Forelimb muscle (tissue), 1 donor: ENCODE data around the gene FRMD1. TPM values are rescaled to one million over a fixed set of nuclear protein-coding genes. Genes with fewer than 3 reads are reported as not detected.

Experiments used
- DNase-seq: peaks from one replicate; pipeline ENCODE4 v3.0.0-alpha.2; 2013; ENCODE audit warnings: low read depth
- polyA plus RNA-seq: library from polyadenylated mRNA; unstranded; fragments of 120-200 nt; gene quantifications from one replicate; pipeline ENCODE4 v1.2.1, GENCODE V29; 2013; ENCODE audit not compliant: insufficient read length

FRMD1 gene
- polyA plus RNA-seq, 1 donor = 0.24 TPM

GRCh38 chr6:168027521-168027920 lies 51.5 kb downstream of the FRMD1 start:
- no peak for DNase-seq

- DNase-seq = no peak
Measured at GRCh38 chr6:168026925-168027324, 52.1 kb downstream of the FRMD1 start.

DNA sequence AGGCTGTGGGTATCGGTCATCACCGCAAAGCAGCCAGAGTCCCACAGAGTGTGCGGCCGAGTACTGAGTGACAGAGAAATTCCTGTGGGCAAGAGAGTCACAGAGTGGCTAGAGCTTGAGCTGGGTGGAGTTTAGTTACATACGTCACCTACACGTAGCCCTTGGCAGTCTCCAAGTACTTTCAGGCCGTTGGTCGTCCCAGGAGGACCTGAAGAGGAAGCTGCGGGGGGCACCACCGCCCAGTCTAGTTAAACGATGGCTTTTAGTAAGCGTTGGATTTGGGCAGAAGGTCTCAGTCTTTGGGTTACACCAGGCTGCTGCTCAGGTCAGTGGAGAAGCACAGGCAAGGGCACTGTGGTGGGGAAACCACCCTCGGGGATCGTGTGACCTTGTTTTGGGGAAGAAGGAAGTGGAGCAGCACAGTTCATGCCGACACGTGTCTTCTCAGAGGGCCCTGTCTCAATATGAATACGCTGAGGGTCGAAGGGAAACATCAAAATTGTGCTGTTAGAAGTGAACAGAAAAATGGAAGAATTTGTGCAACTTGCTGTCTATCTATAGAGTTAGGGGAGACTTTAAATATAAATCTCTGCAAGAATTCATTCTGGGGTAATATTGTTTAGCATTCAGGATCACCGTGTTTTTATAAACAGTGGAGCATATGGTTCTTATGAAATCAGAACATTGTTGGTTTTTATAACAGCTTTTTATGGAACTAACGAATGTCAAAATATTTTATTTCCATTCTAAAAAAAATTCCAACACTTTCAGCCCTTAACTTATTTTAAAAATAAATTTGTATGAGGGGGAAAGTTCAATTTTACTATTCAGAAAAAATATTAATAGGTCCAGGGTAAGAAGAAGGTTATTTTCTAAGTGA lies 52.9 kb downstream of the FRMD1 start:
- no peak for DNase-seq

DNA sequence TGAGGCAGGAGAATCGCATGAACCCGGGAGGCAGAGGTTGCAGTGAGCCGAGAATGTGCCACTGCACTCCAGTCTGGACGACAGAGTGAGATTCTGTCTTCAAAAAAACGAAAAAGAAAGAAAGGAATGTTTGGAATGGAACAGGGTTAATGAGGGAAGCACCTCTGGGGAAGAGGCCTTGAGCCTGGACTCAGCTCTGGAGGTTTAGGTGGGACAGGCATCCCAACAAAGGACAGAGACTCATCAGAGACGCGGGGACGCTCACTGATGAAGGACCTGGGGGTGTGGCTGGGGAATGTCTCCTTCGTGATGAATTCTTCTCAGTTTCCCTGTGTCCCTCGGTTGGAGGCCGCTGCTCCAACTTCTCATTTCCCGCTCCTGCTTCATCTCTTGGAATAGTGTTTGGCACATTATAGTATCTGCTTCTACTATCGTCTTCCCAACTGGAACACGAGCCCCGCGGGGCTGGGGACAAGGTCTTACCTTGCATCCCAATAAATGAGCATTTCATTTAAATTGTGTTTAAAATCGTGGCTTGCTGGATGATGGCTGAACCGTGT lies 54.0 kb downstream of the FRMD1 start:
- no peak for DNase-seq

GRCh38 chr6:168022488-168023321 lies 56.3 kb downstream of the FRMD1 start:
- DNase-seq = no peak

DNA sequence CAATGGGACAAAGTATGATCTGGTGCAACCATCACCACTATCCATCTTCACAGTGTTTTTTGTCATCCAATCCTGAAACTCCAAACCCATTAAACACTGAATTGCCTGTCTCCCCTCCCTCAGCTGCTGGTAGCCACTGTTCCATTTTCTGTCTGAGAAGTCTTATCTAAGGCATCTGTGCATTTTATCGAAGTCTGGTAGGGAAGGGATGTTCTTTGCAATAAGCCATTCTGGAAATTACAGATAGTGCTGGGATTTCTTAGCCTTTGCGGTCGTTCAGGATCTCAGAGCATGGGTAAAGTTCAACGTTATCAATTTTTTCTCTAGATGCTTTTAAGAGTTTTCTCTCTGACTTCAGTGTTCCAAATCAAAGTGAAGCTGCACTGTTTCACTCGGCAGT lies 57.4 kb downstream of the FRMD1 start:
- no peak for DNase-seq

- no peak for DNase-seq
Measured at GRCh38 chr6:168020242-168020641, 58.8 kb downstream of the FRMD1 start.

DNA sequence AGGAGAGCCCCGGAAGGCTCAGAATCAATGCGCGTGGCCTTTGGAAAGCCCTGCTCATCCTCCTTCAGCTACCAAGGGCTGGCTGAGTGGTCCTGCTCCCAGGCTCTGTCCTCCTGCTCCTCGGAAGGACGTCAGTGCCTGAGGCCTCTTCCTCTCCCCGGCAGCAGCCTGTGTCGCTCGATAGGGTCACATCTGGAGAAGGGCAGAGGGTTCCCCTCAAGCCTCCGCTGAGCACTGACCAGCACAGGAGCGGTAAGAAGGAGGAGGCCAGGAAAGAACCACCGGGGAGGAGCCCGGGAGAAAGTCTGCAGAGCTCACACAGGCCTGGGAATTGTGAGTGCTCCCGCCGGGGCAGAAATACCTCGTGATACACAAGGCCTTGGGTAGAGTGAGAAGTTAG lies 60.3 kb downstream of the FRMD1 start:
- DNase-seq = no peak

- no peak for DNase-seq
Measured at GRCh38 chr6:168017629-168018028, 61.4 kb downstream of the FRMD1 start.

DNA sequence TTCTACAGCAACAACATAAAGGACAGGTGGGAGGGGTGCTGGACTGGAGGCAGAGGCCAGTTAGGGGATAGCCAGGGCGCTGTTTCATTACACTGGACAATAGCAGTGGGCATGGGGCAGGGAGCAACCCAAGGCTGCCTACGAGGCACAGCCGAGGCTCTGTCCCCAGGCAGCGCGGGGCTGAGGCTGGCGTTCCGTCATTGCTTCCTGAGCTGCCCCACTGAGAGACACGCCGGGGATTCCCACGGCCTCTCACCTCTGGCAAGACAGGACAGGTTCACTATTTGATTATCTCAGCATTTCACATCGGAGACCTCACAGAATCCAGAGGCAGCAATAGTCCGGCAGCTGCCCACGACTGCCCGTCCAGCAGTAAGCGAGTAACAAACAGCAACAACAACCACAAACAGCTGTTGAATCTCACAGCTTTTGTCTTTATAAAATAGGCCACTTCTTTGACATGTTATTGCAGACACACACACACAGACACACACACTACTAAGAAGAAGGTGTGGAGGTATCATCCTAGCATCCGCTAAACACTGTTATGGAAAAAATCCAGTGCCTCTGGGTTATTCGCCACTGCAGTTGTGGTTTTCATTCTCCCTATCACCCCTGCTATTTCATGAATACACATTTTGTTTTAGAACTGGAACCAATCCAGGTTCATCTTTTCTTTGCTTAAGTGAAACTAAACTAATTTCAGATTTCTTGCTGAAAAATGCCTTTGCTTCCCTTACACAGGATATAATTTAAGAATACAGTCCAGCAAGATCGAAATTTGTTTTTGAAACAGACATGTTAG lies 62.1 kb downstream of the FRMD1 start:
- no peak for DNase-seq

GRCh38 chr6:168016176-168016620 lies 62.8 kb downstream of the FRMD1 start:
- no peak for DNase-seq

DNA sequence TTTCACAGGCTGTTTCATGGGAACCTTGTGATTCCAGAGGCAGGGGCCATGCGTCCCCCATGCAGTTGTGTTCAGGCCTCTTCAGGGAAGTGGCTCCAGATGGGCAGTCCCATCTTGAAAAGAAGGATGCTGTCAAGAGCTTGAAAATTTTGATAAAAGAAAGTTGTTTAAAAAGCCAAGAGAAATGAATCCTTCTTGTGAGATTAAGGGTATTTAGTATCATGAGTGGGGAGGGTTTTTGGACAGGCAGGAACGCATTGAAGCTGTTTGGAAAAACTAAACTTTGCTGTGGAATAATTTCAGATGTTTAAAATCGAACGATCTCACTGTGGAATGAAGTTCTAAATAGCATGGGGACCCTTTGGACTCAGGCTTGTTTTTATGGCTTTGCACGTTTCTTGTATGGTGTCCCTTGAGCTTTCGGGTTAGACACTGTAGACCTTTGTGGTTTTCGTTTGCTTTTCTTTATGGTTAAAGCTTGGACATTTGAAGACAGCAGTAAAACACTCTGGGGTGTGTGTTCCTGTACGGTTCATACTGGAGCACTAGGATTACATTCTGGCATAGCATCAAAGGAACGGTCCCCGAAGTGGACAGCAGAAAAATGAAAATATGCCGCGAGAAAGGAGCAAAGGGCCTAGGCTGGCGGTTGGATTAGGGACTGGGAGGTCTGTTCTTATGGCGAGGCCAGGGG lies 63.4 kb downstream of the FRMD1 start:
- DNase-seq = no peak

GRCh38 chr6:168015009-168015408 lies 64.0 kb downstream of the FRMD1 start:
- no peak for DNase-seq

DNA sequence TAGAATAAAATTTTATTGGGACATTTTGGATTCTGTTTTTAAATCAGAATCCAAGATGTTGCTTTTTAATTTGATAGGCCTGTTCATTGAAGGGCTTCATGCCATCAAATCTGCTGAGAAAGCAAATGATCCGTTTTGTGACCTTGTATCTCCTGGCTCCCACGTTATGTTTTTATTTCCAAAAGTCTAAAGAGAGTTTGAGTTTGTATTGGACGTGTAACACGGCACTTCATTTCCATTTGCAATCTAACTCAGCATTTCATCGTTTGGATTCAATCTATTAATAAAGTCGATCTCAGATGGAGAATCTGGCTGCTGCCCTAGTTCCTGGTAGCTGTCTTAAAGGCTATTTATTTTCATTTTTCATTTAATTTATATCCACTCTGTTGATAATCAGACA lies 64.6 kb downstream of the FRMD1 start:
- no peak for DNase-seq

- no peak for DNase-seq
Measured at GRCh38 chr6:168013250-168013915, 65.6 kb downstream of the FRMD1 start.

DNA sequence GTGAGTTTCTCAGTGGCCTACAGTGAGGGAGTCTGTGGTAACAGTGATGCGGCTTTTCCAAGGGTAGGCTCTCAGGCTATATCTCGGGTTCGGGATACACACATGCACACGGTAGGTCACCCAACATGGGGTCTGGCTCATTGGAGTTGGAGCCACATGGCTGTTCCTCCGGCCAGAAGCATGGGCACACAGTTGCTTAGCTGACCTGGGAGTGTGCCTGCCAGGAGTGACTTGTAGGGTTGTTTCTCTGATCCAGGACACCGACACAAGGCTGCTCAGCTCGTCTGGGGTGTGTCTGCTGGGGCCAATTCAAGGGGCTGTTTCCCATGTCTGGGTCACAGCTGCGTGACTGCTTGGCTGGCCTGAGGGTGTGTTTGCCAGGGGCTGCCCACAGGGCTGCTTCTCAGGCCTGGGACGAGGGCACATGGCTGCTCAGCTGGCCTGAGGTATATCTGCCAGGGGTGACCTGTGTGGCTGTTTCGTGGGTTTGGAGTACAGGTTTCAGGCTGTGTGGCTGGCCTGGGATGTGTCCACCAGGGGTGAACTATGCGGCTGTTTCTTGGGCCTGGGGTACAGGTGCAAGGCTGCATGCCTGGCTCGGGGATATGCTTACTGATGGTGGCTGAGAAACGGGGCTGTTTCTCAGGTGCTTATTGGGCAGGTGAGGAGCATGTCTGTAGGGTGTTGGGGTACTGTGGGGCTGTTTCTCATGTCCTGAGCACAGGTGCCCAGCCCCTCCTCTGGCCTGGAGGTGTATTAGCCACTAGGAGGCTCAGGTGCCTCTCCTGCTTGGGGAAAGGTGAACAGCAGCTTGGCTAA lies 66.4 kb downstream of the FRMD1 start:
- DNase-seq = no peak

GRCh38 chr6:168011291-168011690 lies 67.7 kb downstream of the FRMD1 start:
- no peak for DNase-seq

DNA sequence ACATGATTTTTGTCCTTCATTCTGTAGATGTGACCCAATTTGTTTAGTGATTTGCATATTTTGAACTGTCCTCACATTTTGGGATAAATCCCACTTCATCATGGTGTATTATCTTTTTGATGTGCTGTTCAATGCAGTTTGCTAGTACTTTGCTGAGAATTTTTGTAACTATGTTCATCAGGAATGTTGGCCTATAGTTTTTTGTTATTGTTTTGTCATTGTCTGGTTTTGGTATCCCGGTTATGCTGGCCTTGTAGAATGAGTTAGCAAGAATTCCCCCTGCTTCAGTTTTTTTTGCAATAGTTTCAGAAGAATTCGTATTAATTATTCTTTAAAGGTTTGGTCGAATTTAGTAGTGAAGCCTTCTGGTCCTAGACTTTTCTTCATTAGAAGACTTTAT lies 69.7 kb downstream of the FRMD1 start:
- DNase-seq = no peak

DNA sequence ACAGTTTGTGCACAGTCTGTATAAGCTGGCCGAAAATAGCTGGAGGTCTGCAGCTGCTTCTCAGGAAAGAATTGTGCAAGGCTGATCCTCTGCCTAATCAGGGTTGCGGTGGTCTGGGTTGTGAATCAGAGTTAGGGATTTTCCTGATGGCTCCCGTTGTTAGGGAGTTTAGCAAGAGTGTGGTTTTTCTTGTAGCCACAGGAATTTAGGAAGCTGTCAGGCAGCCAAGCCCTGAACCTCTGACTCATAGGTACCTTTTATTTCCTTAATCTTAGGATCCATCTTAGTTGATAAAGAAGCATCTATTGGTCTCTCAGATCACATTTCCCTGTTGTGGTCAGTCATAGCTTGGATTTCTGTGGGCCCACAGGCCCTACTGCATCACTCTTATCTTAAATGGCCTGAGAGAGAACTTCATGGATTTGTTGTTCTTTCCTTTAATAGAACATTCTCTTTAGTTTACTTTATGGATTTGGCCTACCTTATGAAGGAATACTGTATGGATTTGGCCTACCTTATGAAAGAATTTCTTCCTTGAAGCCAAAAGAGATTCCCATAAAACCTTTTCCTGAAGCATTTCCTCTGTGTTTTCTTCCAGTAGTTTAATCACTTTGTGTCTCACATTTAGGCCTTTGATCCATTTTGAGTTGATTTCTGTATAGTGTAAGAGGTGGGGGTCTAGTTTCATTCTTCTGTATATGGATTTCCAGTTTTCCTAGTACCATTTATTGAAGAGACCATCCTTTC lies 71.2 kb downstream of the FRMD1 start:
- DNase-seq = no peak
